ENCODE measurements around the gene SGIP1. TPM values are rescaled to one million over a fixed set of nuclear protein-coding genes. Genes with fewer than 3 reads are reported as not detected.

Gene SGIP1
- total RNA-seq, 3 donors from 2014 or later = 3.1 to 6.6 (median 3.5) TPM

DNA sequence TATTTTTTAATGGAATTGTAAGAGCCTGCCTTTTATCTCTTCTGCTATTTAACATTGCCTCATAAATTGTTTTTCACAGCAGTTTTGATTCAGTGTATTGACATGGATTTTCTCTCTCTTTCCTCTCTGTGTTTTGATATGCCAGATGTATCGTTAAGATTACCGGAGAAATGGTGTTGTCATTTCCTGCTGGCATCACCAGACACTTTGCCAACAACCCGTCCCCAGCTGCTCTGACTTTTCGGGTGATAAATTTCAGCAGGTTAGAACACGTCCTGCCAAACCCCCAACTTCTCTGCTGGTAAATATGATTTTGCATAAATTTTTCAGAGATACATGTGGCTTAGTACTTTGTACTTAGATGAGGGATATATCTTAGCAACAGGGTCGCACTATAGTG is 195.2 kb downstream of the SGIP1 start:
- TF ChIP-seq POLR2A (IDR thresholded peaks at IDR 0.05) = no peak
- TF ChIP-seq, protein P1, sequence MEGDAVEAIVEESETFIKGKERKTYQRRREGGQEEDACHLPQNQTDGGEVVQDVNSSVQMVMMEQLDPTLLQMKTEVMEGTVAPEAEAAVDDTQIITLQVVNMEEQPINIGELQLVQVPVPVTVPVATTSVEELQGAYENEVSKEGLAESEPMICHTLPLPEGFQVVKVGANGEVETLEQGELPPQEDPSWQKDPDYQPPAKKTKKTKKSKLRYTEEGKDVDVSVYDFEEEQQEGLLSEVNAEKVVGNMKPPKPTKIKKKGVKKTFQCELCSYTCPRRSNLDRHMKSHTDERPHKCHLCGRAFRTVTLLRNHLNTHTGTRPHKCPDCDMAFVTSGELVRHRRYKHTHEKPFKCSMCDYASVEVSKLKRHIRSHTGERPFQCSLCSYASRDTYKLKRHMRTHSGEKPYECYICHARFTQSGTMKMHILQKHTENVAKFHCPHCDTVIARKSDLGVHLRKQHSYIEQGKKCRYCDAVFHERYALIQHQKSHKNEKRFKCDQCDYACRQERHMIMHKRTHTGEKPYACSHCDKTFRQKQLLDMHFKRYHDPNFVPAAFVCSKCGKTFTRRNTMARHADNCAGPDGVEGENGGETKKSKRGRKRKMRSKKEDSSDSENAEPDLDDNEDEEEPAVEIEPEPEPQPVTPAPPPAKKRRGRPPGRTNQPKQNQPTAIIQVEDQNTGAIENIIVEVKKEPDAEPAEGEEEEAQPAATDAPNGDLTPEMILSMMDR (IDR thresholded peaks at IDR 0.05) = no peak
- TF ChIP-seq POLR2AphosphoS5 (IDR thresholded peaks at IDR 0.05) = no peak
- intact Hi-C loops (cut with DNase I; ENCODE audit: low total_unique reads) = no loop called here
- H3K27ac ChIP-seq = no peak overlapping the region

DNA sequence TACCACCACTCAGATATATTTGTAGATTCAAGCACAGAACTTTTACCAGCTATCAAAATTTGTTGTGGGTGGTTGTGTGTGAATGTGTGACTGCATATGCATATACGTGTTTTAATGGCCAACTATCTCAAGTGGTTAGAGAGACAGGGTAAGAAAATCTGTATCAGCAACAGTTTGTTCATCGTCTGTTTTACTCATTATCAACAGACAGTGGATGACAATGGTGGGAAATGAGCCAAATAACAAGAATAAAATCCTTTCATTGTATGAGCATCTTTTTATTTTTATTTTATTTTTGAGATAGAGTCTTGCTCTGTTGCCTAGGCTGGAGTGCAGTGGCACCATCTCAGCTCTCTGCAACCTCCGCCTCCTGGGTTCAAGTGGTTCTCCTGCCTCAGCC is 195.6 kb downstream of the SGIP1 start:
- intact Hi-C loops (cut with DNase I; ENCODE audit: low total_unique reads) = no loop called here
- no peaks in the 10 kb centered on the region for H3K27me3 ChIP-seq

More for the DNA sequence above, 195.2 kb downstream of the SGIP1 start:
- Histone ChIP-seq H3K27me3 (no peaks in the 10 kb centered on the region), H3K36me3 (no peaks in the 10 kb centered on the region), H3K4me1 (no peaks in the 10 kb centered on the region), H3K9me3 (no peaks in the 10 kb centered on the region), H3K4me3 (no peak overlapping the region)
- DNase-seq (ENCODE audit: low spot score in 2 of 2) = no peak

DNA sequence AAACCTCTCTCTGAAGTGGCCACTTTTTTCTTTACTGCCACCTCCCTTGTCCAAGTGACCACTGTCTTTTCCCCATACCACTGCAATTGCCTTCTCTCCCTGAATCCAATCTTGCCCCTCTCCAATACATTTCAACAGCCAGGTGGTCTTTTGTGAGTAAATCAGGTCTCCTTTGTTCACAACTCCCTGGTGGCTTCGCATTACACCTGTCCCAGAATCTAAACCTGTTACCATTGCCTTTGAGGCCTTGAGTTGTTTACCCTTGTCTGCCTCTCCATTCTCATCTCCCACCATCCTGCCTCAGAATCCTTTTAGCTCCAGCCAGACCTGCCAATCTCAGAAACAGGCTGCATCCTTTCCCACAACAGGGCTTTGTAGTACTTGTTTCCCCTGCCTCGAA is 196.5 kb downstream of the SGIP1 start:
- H3K27ac ChIP-seq = no peak overlapping the region
- TF ChIP-seq POLR2AphosphoS5 (IDR thresholded peaks at IDR 0.05) = no peak
- TF ChIP-seq, protein P1 (IDR thresholded peaks at IDR 0.05) = no peak
- TF ChIP-seq POLR2A (IDR thresholded peaks at IDR 0.05) = no peak
- H3K4me1 ChIP-seq = no peaks in the 10 kb centered on the region
- H3K36me3 ChIP-seq = no peaks in the 10 kb centered on the region
- no peak for DNase-seq (ENCODE audit: low spot score in 2 of 2)
- intact Hi-C loops (cut with DNase I; ENCODE audit: low total_unique reads) = no loop called here
- no peaks in the 10 kb centered on the region for H3K9me3 ChIP-seq
- no peaks in the 10 kb centered on the region for H3K27me3 ChIP-seq
- no peak overlapping the region for H3K4me3 ChIP-seq

More for the DNA sequence above, 195.6 kb downstream of the SGIP1 start:
- H3K36me3 ChIP-seq = no peaks in the 10 kb centered on the region
- H3K4me3 ChIP-seq = no peak overlapping the region
- H3K4me1 ChIP-seq = no peaks in the 10 kb centered on the region
- no peaks in the 10 kb centered on the region for H3K9me3 ChIP-seq
- no peak for DNase-seq (ENCODE audit: low spot score in 2 of 2)
- H3K27ac ChIP-seq = no peak overlapping the region
- TF ChIP-seq POLR2A (IDR thresholded peaks at IDR 0.05) (no peak), POLR2AphosphoS5 (IDR thresholded peaks at IDR 0.05) (no peak)
- TF ChIP-seq, protein P1 (IDR thresholded peaks at IDR 0.05) = no peak

DNA sequence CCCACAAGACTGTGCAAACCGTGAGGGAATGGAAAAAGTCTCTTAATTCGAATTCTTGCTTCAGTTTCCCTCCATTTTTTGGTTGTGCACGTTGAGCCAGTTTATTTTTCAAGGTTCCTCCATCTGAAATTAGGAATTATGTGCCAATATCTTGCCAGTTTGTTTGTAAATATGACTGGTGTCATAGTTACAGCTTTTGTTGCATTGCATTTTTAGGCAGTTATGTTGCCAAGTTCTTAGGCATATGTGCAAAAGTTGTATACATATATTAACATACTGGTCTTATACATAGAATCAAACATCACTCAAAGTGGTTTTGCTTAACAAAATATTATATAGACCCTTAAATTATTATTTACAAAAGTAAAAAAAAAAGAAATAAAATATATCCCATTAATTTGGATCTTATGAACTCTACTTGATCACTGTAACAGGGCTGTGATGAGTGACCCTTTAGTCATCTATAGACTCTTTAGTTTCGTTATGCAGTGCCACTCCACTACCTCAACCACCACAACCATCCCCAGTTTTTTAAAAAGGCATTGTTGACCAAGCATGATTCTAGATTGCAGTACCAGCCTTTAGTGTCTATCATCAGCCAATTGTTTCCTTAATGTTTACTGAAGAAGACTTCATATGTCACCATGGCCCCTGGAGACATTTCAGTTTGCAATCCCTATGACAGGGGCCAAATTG is 197.4 kb downstream of the SGIP1 start:
- H3K9me3 ChIP-seq = no peaks in the 10 kb centered on the region
- DNase-seq (ENCODE audit: low spot score in 2 of 2) = no peak
- TF ChIP-seq POLR2AphosphoS5 (IDR thresholded peaks at IDR 0.05) (no peak), POLR2A (IDR thresholded peaks at IDR 0.05) (no peak)
- TF ChIP-seq, protein P1 (IDR thresholded peaks at IDR 0.05) = no peak

DNA sequence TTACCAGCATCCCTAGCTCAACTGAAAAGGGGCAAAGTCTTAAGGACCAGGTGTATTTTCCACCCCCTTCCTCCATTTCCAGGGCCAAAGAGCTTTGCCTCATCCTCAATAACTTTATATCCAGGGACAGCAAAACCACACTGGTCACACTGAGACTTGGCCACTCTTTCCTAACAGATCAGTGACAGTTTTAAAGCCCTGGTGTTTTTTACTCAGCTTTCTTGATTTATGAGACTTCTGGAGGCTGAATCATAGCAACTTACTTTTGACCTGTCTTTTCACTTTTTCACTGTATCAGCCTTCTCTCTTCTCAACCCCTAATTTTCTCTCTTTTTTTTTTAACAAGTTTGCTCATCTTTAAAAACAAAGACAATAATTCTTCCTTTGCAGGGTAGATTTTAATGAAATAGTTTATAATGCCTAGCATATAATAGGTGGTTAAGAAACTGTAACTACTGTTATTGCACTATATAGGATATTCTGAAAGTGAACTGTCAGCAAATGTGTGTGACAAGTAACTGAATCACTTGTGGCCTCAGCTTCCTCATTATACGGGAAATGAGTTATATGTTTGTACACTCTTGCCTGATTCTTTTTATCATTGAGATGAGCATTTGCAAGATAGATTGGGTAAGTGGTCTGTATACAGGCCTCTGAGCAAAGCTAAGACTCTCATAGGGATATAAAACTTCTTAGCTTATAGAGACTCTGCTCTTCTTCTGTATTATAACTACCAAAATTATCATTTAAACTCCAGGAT is 198.6 kb downstream of the SGIP1 start:
- Histone ChIP-seq H3K36me3 (no peaks in the 10 kb centered on the region), H3K27ac (no peak overlapping the region), H3K4me1 (no peaks in the 10 kb centered on the region), H3K27me3 (no peaks in the 10 kb centered on the region), H3K9me3 (no peaks in the 10 kb centered on the region), H3K4me3 (no peak overlapping the region)
- no peak for TF ChIP-seq POLR2A (IDR thresholded peaks at IDR 0.05)
- TF ChIP-seq, protein P1 (IDR thresholded peaks at IDR 0.05) = no peak
- no peak for TF ChIP-seq POLR2AphosphoS5 (IDR thresholded peaks at IDR 0.05)
- intact Hi-C loops (cut with DNase I; ENCODE audit: low total_unique reads) = no loop called here
- DNase-seq (ENCODE audit: low spot score in 2 of 2) = no peak

More for the DNA sequence above, 197.4 kb downstream of the SGIP1 start:
- intact Hi-C loops (cut with DNase I; ENCODE audit: low total_unique reads) = no loop called here
- no peak overlapping the region for H3K27ac ChIP-seq
- H3K27me3 ChIP-seq = no peaks in the 10 kb centered on the region
- H3K36me3 ChIP-seq = no peaks in the 10 kb centered on the region
- no peaks in the 10 kb centered on the region for H3K4me1 ChIP-seq
- H3K4me3 ChIP-seq = no peak overlapping the region
